Endothelial cell of umbilical vein (primary cell): ENCODE measurements around the gene ADAT1.

Source experiments
- CTCF ChIP-seq, 2 donors: IDR thresholded peaks; 1 replicate in 1 of 2; 2 replicates in 1 of 2; pipeline ENCODE4 v1.5.1; 2011; ENCODE audit warnings: low read length in 2 of 2, mild to moderate bottlenecking in 2 of 2, moderate library complexity in 2 of 2, control low read depth in 1 of 2, inconsistent platforms in 1 of 2, low read depth in 1 of 2; ENCODE audit not compliant: insufficient read depth in 1 of 2; ENCODE audit errors: extremely low read depth in 1 of 2
- EZH2 ChIP-seq: IDR thresholded peaks from 2 replicates; pipeline ENCODE4 v1.6.1; 2012; ENCODE audit warnings: borderline replicate concordance, low read depth, mild to moderate bottlenecking, moderate library complexity, low read length, inconsistent platforms; ENCODE audit not compliant: severe bottlenecking
- JUN ChIP-seq: IDR thresholded peaks from 2 replicates; pipeline ENCODE4 v1.6.1; 2011; ENCODE audit warnings: borderline replicate concordance, low read depth; ENCODE audit not compliant: insufficient read length, insufficient read depth
- MAX ChIP-seq: IDR thresholded peaks from 2 replicates; pipeline ENCODE4 v1.6.1; 2011; ENCODE audit not compliant: insufficient read depth, insufficient read length
- POLR2A ChIP-seq: IDR thresholded peaks from 2 replicates; pipeline ENCODE4 v1.6.1; 2012; ENCODE audit warnings: low read depth, mild to moderate bottlenecking, control low read depth, low read length
- POLR2AphosphoS5 ChIP-seq: IDR thresholded peaks from 2 replicates; pipeline ENCODE4 v1.6.1; 2012; ENCODE audit warnings: low read depth, mild to moderate bottlenecking, control low read depth, low read length, moderate library complexity; ENCODE audit not compliant: insufficient read depth

- no peak for TF ChIP-seq CTCF (IDR thresholded peaks at IDR 0.05; ENCODE audit: extremely low read depth in 1 of 2, insufficient read depth in 1 of 2, low read depth in 1 of 2, low read length in 2 of 2)
- no peak for TF ChIP-seq POLR2A
- no peak for TF ChIP-seq MAX
- TF ChIP-seq POLR2AphosphoS5, result no peak
- TF ChIP-seq EZH2, result no peak
- TF ChIP-seq JUN, result no peak
These were observed 21.3 kb upstream of the ADAT1 start for GRCh38 chr16:75644240-75645012.
